SU-DHL-6 (cell line): ENCODE data around the gene FAM107B.

ENCODE experiments used
- EZH2phosphoT487 ChIP-seq: fragments of 200-600 bp; sonication (generic), shearing (Covaris generic); conservative IDR thresholded peaks from 2 replicates; pipeline ENCODE4 v1.6.1; 2018; ENCODE audit warnings: mild to moderate bottlenecking, antibody characterized with exemption, low read length, moderate library complexity, mixed read lengths
- TF ChIP-seq, protein P1 (sequence below): fragments of 200-600 bp; sonication (generic); IDR thresholded peaks from one replicate; pipeline ENCODE4 v1.5.1; 2017; ENCODE audit warnings: antibody characterized with exemption, mild to moderate bottlenecking, low read length, moderate library complexity; ENCODE audit not compliant: insufficient read depth, poor library complexity, severe bottlenecking

GRCh38 chr10:14753441-14753840 lies 21.3 kb downstream of the FAM107B start:
- TF ChIP-seq, protein P1, sequence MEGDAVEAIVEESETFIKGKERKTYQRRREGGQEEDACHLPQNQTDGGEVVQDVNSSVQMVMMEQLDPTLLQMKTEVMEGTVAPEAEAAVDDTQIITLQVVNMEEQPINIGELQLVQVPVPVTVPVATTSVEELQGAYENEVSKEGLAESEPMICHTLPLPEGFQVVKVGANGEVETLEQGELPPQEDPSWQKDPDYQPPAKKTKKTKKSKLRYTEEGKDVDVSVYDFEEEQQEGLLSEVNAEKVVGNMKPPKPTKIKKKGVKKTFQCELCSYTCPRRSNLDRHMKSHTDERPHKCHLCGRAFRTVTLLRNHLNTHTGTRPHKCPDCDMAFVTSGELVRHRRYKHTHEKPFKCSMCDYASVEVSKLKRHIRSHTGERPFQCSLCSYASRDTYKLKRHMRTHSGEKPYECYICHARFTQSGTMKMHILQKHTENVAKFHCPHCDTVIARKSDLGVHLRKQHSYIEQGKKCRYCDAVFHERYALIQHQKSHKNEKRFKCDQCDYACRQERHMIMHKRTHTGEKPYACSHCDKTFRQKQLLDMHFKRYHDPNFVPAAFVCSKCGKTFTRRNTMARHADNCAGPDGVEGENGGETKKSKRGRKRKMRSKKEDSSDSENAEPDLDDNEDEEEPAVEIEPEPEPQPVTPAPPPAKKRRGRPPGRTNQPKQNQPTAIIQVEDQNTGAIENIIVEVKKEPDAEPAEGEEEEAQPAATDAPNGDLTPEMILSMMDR = no peak
- TF ChIP-seq EZH2phosphoT487 = no peak
